ENCODE data around the gene ADARB1. TPM values are rescaled to one million over a fixed set of nuclear protein-coding genes. Genes with fewer than 3 reads are reported as not detected.

The ADARB1 gene
- total and polyA plus RNA-seq, 9 of the 15 experiments (the other 6 are each of a cell fraction or from before 2014, with no cell fraction given) = 6.7 to 16.0 (median 8.3) TPM

DNA sequence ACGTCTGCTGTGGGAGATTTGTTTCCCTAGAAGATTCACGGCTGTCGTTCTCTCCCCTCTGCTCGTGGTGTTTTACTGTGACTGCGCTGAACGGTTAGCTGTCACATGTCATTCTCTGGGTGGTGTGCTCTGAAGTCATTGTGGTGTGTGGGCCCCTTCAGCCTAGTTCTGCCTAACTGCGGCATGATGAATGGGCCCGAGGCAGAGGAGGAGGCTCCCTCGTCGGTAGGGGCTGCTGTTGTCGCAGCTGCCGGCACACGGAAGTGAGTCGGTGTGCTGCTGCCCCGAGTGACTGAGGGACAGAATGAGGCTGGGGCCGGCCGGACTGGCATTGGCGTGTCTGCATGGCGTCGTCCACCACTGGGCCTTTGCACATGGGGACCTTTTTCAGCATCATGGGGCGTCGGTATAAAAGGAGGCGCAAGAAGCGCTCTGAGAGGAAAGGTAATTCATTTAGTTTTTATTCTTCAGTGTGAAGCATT is 77.9 kb downstream of the ADARB1 start (continued):
- TF ChIP-seq, protein P1, sequence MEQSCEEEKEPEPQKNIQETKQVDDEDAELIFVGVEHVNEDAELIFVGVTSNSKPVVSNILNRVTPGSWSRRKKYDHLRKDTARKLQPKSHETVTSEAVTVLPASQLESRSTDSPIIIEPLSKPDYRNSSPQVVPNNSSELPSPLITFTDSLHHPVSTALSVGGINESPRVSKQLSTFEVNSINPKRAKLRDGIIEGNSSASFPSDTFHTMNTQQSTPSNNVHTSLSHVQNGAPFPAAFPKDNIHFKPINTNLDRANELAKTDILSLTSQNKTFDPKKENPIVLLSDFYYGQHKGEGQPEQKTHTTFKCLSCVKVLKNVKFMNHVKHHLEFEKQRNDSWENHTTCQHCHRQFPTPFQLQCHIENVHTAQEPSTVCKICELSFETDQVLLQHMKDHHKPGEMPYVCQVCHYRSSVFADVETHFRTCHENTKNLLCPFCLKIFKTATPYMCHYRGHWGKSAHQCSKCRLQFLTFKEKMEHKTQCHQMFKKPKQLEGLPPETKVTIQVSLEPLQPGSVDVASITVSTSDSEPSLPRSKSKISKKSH (CRISPR knock-in tag; IDR thresholded peaks at IDR 0.05) = no peak
- TF ChIP-seq SMARCA5 (IDR thresholded peaks at IDR 0.05) (peak; percentile 74; the same call in 1 of the 2 replicates), GATAD2B (IDR thresholded peaks at IDR 0.05; ENCODE audit: borderline replicate concordance) (no peak), MTA3 (IDR thresholded peaks at IDR 0.05; ENCODE audit: borderline replicate concordance) (peak; percentile 76), HCFC1 (IDR thresholded peaks at IDR 0.05; ENCODE audit: low read depth, low read length) (peak; percentile 59), U2AF2 (optimal IDR thresholded peaks at IDR 0.05; ENCODE audit: low read depth, low read length) (no peak), ZZZ3 (IDR thresholded peaks at IDR 0.05) (no peak), ETV5 (CRISPR knock-in tag; IDR thresholded peaks at IDR 0.05; ENCODE audit: low read depth) (peak; percentile 82; the same call in 1 of the 2 replicates), SRF (CRISPR knock-in tag; IDR thresholded peaks at IDR 0.05) (no peak), HNRNPUL1 (IDR thresholded peaks at IDR 0.05; ENCODE audit: low read length) (no peak), ZNF121 (CRISPR knock-in tag; conservative IDR thresholded peaks at IDR 0.05) (no peak), NFE2L1 (tag; IDR thresholded peaks at IDR 0.05; ENCODE audit: borderline replicate concordance, low read depth) (no peak), FOXA1 (IDR thresholded peaks at IDR 0.05; ENCODE audit: borderline replicate concordance) (no peak), XRCC5 (IDR thresholded peaks at IDR 0.05; ENCODE audit: low read depth, low read length) (peak; percentile 79; the same call in 1 of the 2 replicates), TCF7 (IDR thresholded peaks at IDR 0.05; ENCODE audit: borderline replicate concordance) (peak; percentile 61; the same call in 1 of the 2 replicates), SMARCB1 (IDR thresholded peaks at IDR 0.05; ENCODE audit: insufficient read length, low read depth) (no peak), ZNF140 (CRISPR knock-in tag; IDR thresholded peaks at IDR 0.05) (no peak), FOXM1 (IDR thresholded peaks at IDR 0.05; ENCODE audit: low read depth) (no peak), FOXM1 (CRISPR knock-in tag; IDR thresholded peaks at IDR 0.05; ENCODE audit: low read depth) (no peak), ZNF77 (CRISPR knock-in tag; IDR thresholded peaks at IDR 0.05) (no peak), GTF2E2 (tag; IDR thresholded peaks at IDR 0.05) (no peak), CEBPG (CRISPR knock-in tag; IDR thresholded peaks at IDR 0.05) (no peak), CEBPG (tag; conservative IDR thresholded peaks at IDR 0.05 in 1 of 2, IDR thresholded peaks at IDR 0.05 in 1 of 2) (no peak)
- TF ChIP-seq, protein P2, sequence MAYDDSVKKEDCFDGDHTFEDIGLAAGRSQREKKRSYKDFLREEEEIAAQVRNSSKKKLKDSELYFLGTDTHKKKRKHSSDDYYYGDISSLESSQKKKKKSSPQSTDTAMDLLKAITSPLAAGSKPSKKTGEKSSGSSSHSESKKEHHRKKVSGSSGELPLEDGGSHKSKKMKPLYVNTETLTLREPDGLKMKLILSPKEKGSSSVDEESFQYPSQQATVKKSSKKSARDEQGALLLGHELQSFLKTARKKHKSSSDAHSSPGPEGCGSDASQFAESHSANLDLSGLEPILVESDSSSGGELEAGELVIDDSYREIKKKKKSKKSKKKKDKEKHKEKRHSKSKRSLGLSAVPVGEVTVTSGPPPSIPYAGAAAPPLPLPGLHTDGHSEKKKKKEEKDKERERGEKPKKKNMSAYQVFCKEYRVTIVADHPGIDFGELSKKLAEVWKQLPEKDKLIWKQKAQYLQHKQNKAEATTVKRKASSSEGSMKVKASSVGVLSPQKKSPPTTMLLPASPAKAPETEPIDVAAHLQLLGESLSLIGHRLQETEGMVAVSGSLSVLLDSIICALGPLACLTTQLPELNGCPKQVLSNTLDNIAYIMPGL (CRISPR knock-in tag; IDR thresholded peaks at IDR 0.05) = no peak; the same call in 1 of the 2 replicates
- TF ChIP-seq, protein P3, sequence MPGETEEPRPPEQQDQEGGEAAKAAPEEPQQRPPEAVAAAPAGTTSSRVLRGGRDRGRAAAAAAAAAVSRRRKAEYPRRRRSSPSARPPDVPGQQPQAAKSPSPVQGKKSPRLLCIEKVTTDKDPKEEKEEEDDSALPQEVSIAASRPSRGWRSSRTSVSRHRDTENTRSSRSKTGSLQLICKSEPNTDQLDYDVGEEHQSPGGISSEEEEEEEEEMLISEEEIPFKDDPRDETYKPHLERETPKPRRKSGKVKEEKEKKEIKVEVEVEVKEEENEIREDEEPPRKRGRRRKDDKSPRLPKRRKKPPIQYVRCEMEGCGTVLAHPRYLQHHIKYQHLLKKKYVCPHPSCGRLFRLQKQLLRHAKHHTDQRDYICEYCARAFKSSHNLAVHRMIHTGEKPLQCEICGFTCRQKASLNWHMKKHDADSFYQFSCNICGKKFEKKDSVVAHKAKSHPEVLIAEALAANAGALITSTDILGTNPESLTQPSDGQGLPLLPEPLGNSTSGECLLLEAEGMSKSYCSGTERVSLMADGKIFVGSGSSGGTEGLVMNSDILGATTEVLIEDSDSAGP (CRISPR knock-in tag; IDR thresholded peaks at IDR 0.05) = no peak; the same call in none of the 2 replicates
- TF ChIP-seq, protein P4, sequence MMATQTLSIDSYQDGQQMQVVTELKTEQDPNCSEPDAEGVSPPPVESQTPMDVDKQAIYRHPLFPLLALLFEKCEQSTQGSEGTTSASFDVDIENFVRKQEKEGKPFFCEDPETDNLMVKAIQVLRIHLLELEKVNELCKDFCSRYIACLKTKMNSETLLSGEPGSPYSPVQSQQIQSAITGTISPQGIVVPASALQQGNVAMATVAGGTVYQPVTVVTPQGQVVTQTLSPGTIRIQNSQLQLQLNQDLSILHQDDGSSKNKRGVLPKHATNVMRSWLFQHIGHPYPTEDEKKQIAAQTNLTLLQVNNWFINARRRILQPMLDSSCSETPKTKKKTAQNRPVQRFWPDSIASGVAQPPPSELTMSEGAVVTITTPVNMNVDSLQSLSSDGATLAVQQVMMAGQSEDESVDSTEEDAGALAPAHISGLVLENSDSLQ (IDR thresholded peaks at IDR 0.05) = peak; percentile 95

All from K562 (cell line).